ENCODE measurements around the gene SNW1.

The SNW1 gene

GRCh38 chr14:77714926-77715325, 46.0 kb downstream of the SNW1 start:
- TF ChIP-seq TAF1 (IDR thresholded peaks at IDR 0.05; ENCODE audit: low read depth) = no peak
- no peak for TF ChIP-seq YY1 (IDR thresholded peaks at IDR 0.05; ENCODE audit: low read depth)
- TF ChIP-seq RAD21 (IDR thresholded peaks at IDR 0.05; ENCODE audit: low read depth) = no peak
- TF ChIP-seq TCF12 (IDR thresholded peaks at IDR 0.05; ENCODE audit: low read depth) = no peak
- no peak for TF ChIP-seq USF1 (IDR thresholded peaks at IDR 0.05)
- no peak for TF ChIP-seq EGR1 (IDR thresholded peaks at IDR 0.05)
- no peak for TF ChIP-seq TEAD4 (IDR thresholded peaks at IDR 0.05)
- no peak for TF ChIP-seq FOXM1 (IDR thresholded peaks at IDR 0.05; ENCODE audit: borderline replicate concordance, low read depth)
- no peak for TF ChIP-seq CREB1 (IDR thresholded peaks at IDR 0.05; ENCODE audit: low read depth)

- no peak for TF ChIP-seq CREB1 (IDR thresholded peaks at IDR 0.05; ENCODE audit: low read depth)
- TF ChIP-seq NFIC (IDR thresholded peaks at IDR 0.05) = no peak
- TF ChIP-seq TAF1 (IDR thresholded peaks at IDR 0.05; ENCODE audit: low read depth) = no peak
- no peak for TF ChIP-seq REST (IDR thresholded peaks at IDR 0.05; ENCODE audit: low read depth)
- no peak for TF ChIP-seq RAD21 (IDR thresholded peaks at IDR 0.05; ENCODE audit: low read depth)
- no peak for TF ChIP-seq FOXM1 (IDR thresholded peaks at IDR 0.05; ENCODE audit: borderline replicate concordance, low read depth)
- TF ChIP-seq TCF12 (IDR thresholded peaks at IDR 0.05; ENCODE audit: low read depth) = no peak
- TF ChIP-seq EGR1 (IDR thresholded peaks at IDR 0.05) = no peak
- no peak for TF ChIP-seq TEAD4 (IDR thresholded peaks at IDR 0.05)
- TF ChIP-seq EP300 (IDR thresholded peaks at IDR 0.05; ENCODE audit: borderline replicate concordance) = no peak
These were observed 50.6 kb downstream of the SNW1 start for GRCh38 chr14:77710364-77710763.

GRCh38 chr14:77709412-77709811, 51.5 kb downstream of the SNW1 start:
- TF ChIP-seq REST (IDR thresholded peaks at IDR 0.05; ENCODE audit: low read depth) = no peak
- no peak for TF ChIP-seq EP300 (IDR thresholded peaks at IDR 0.05; ENCODE audit: borderline replicate concordance)
- no peak for TF ChIP-seq CREB1 (IDR thresholded peaks at IDR 0.05; ENCODE audit: low read depth)
- no peak for TF ChIP-seq CEBPB (IDR thresholded peaks at IDR 0.05)

- TF ChIP-seq CREB1 (IDR thresholded peaks at IDR 0.05; ENCODE audit: low read depth) (no peak), YY1 (IDR thresholded peaks at IDR 0.05; ENCODE audit: low read depth) (no peak), RAD21 (IDR thresholded peaks at IDR 0.05; ENCODE audit: low read depth) (no peak), TAF1 (IDR thresholded peaks at IDR 0.05; ENCODE audit: low read depth) (no peak), CEBPB (IDR thresholded peaks at IDR 0.05) (no peak), TCF12 (IDR thresholded peaks at IDR 0.05; ENCODE audit: low read depth) (no peak), EGR1 (IDR thresholded peaks at IDR 0.05) (no peak), MAX (IDR thresholded peaks at IDR 0.05) (no peak)
These were observed 52.2 kb downstream of the SNW1 start for GRCh38 chr14:77708749-77709148.

GRCh38 chr14:77707724-77708408, 53.1 kb downstream of the SNW1 start, which contains the start of the genes ALKBH1 and SLIRP:
ALKBH1 (minus strand) TSS chr14:77708023; CDS start chr14:77708004, 19 bp downstream.
SLIRP (plus strand) TSS chr14:77708103; CDS start chr14:77708112, 9 bp downstream.
- peak; percentile 82 for TF ChIP-seq TCF12 (IDR thresholded peaks at IDR 0.05; ENCODE audit: low read depth)
- TF ChIP-seq EP300 (IDR thresholded peaks at IDR 0.05; ENCODE audit: borderline replicate concordance) = peak; percentile 46; the same call in 1 of the 2 replicates
- TF ChIP-seq FOXM1 (IDR thresholded peaks at IDR 0.05; ENCODE audit: borderline replicate concordance, low read depth) = 0 out of 2 replicates have a peak, but pooled peaks have one; percentile 23
- TF ChIP-seq TAF1 (IDR thresholded peaks at IDR 0.05; ENCODE audit: low read depth) = peak; percentile 98
- peak; percentile 27; the same call in 1 of the 2 replicates for TF ChIP-seq NFIC (IDR thresholded peaks at IDR 0.05)
- TF ChIP-seq MAX (IDR thresholded peaks at IDR 0.05) = peak; percentile 87
- no peak for TF ChIP-seq CEBPB (IDR thresholded peaks at IDR 0.05)
- TF ChIP-seq USF1 (IDR thresholded peaks at IDR 0.05) = peak; percentile 46; the same call in 1 of the 2 replicates
- no peak for TF ChIP-seq REST (IDR thresholded peaks at IDR 0.05; ENCODE audit: low read depth)
- peak; percentile 23; the same call in 1 of the 2 replicates for TF ChIP-seq TEAD4 (IDR thresholded peaks at IDR 0.05)
- no peak for TF ChIP-seq ZBTB7A (IDR thresholded peaks at IDR 0.05; ENCODE audit: low read depth)
- TF ChIP-seq EGR1 (IDR thresholded peaks at IDR 0.05) = peak; percentile 80
- TF ChIP-seq YY1 (IDR thresholded peaks at IDR 0.05; ENCODE audit: low read depth) = peak; percentile 96
